K562 treated with DMSO at 1 percent for 48 hours (cell line): ENCODE data around the gene SFXN1. TPM values are rescaled to one million over a fixed set of nuclear protein-coding genes. Genes with fewer than 3 reads are reported as not detected.

Experiments used
- total RNA-seq: library from RNA; unstranded; fragments of 300-600 nt; gene quantifications from 2 replicates; pipeline ENCODE4 v1.2.3, GENCODE V29; 2022; ENCODE audit warnings: low replicate concordance; ENCODE audit errors: extremely low read depth

SFXN1 gene, protein sequence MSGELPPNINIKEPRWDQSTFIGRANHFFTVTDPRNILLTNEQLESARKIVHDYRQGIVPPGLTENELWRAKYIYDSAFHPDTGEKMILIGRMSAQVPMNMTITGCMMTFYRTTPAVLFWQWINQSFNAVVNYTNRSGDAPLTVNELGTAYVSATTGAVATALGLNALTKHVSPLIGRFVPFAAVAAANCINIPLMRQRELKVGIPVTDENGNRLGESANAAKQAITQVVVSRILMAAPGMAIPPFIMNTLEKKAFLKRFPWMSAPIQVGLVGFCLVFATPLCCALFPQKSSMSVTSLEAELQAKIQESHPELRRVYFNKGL
- total RNA-seq: not detected in 2 replicates

DNA sequence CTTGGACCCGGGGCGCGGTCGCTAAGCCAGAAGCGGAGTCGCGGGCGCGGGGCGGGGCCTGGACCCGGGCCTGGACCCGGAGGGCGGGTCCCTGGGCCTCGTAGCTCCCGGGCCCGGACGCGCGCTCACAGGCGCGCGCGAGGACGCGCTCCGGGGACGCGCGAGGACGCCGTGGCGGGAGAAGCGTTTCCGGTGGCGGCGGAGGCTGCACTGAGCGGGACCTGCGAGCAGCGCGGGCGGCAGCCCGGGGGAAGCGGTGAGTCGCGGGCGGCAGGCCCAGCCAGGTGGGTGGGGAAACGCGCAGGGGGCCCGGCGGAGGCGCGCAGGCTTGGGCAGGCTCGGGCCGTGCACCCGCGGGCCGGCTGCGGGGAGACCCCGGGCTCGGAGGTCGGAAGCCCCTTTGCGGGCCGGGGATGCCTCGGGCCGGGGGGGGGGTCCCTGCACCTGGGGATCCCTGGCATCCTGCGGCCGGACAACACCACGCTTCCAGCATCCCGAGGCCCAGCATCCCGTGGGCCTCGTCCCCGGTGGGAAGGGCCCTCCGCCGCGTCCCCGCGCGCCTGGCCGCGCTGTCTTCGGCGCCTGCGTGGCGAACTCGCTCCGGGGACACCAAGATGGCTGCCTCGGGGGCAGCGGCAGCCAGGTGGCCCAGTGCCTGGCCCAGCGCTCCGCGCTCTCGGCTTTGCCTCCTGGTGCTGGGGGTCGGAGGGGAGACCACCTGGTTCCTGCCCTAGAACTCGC, at the start of gene SFXN1:
Gene SFXN1, plus strand, starts transcription at position 177 of the 741 bp plus-strand sequence. CDS start 13,544 bp downstream, outside the sequence.

GRCh38 chr5:175444060-175444904, 34.1 kb upstream of the SFXN1 start, which contains the start of gene DRD1:
DRD1 (minus strand) TSS chr5:175444182; CDS start chr5:175443099, 1,083 bp downstream.

Other genes starting within 250 kb of the SFXN1 start
- not detected in 2 replicates for gene DRD1, start 34.4 kb upstream of the SFXN1 start, total RNA-seq
- not detected in 2 replicates for gene HRH2, start 179.5 kb downstream of the SFXN1 start, total RNA-seq